Activated naive CD8-positive, alpha-beta T cell treated with anti-CD3 and anti-CD28 coated beads for 36 hours (primary cell): Measurements from ENCODE around the gene CACNG8. TPM values are rescaled to one million over a fixed set of nuclear protein-coding genes. Genes with fewer than 3 reads are reported as not detected.
"Not testable (repeated sequence)": the region's sequence is repeated elsewhere in the genome, so short reads cannot be mapped to it uniquely, and the experiment has no call there.

ENCODE experiments used
- DNase-seq: peaks from one replicate; pipeline ENCODE4 v3.0.0; 2021
- H3K27ac Mint-ChIP-seq: one replicate; pipeline ENCODE4 v1.8.0; 2022; ENCODE audit warnings: mild to moderate bottlenecking, moderate library complexity, mixed read lengths
- H3K27me3 Mint-ChIP-seq: one replicate; pipeline ENCODE4 v1.8.0; 2022; ENCODE audit warnings: mild to moderate bottlenecking, mixed read lengths
- H3K36me3 Mint-ChIP-seq: one replicate; pipeline ENCODE4 v1.8.0; 2021; ENCODE audit warnings: mild to moderate bottlenecking, mixed read lengths
- H3K4me1 Mint-ChIP-seq: one replicate; pipeline ENCODE4 v1.8.0; 2021; ENCODE audit warnings: mixed read lengths
- H3K4me3 Mint-ChIP-seq: one replicate; pipeline ENCODE4 v1.8.0; 2022; ENCODE audit warnings: mild to moderate bottlenecking, moderate library complexity, mixed read lengths
- H3K9me3 Mint-ChIP-seq: one replicate; pipeline ENCODE4 v1.8.0; 2022; ENCODE audit warnings: mixed read lengths
- total RNA-seq, 2 experiments: library from RNA; stranded (reverse); gene quantifications; one replicate each; pipeline ENCODE4 v1.2.3, GENCODE V29; 2021

CACNG8 gene
- total RNA-seq, 2 experiments from 2014 or later = not detected

GRCh38 chr19:54029301-54029700 lies 66.6 kb downstream of the CACNG8 start:
- no peak overlapping the region for H3K27ac Mint-ChIP-seq
- H3K27me3 Mint-ChIP-seq = peaks cover 59% of the 10 kb centered on the region
- no peaks in the 10 kb centered on the region for H3K36me3 Mint-ChIP-seq
- no peak for DNase-seq
- H3K9me3 Mint-ChIP-seq = no peaks in the 10 kb centered on the region
- H3K4me1 Mint-ChIP-seq = no peaks in the 10 kb centered on the region
- no peak overlapping the region for H3K4me3 Mint-ChIP-seq

GRCh38 chr19:54029930-54030490 lies 67.3 kb downstream of the CACNG8 start:
- Mint-ChIP-seq H3K27ac (no peak overlapping the region), H3K27me3 (peaks cover 59% of the 10 kb centered on the region), H3K9me3 (no peaks in the 10 kb centered on the region), H3K4me3 (no peak overlapping the region), H3K4me1 (no peaks in the 10 kb centered on the region), H3K36me3 (no peaks in the 10 kb centered on the region)
- DNase-seq = peak; percentile 38

- H3K4me3 Mint-ChIP-seq = no peak overlapping the region
- H3K9me3 Mint-ChIP-seq = no peaks in the 10 kb centered on the region
- no peaks in the 10 kb centered on the region for H3K4me1 Mint-ChIP-seq
- no peak for DNase-seq
- no peak overlapping the region for H3K27ac Mint-ChIP-seq
- no peaks in the 10 kb centered on the region for H3K36me3 Mint-ChIP-seq
- H3K27me3 Mint-ChIP-seq = peaks cover 62% of the 10 kb centered on the region
Measured at GRCh38 chr19:54030895-54031586, 68.3 kb downstream of the CACNG8 start.

- H3K27me3 Mint-ChIP-seq = peaks cover 36% of the 10 kb centered on the region
- no peak overlapping the region for H3K4me3 Mint-ChIP-seq
- no peak overlapping the region for H3K27ac Mint-ChIP-seq
- no peak for DNase-seq
- H3K36me3 Mint-ChIP-seq = no peaks in the 10 kb centered on the region
- no peaks in the 10 kb centered on the region for H3K4me1 Mint-ChIP-seq
- H3K9me3 Mint-ChIP-seq = no peaks in the 10 kb centered on the region
Measured at GRCh38 chr19:54035215-54036178, 72.8 kb downstream of the CACNG8 start.

- H3K9me3 Mint-ChIP-seq, DNase-seq, H3K27ac Mint-ChIP-seq, H3K36me3 Mint-ChIP-seq, H3K4me1 Mint-ChIP-seq, H3K4me3 Mint-ChIP-seq: not testable (repeated sequence)
- H3K27me3 Mint-ChIP-seq = peaks cover 26% of the 10 kb centered on the region
Measured at GRCh38 chr19:54036542-54036941, 73.8 kb downstream of the CACNG8 start.

Other genes with a start within 250 kb of the CACNG8 start
- gene NLRP12, start 138.6 kb upstream of the CACNG8 start, total RNA-seq = under 1 TPM; 0.06 TPM
- gene MYADM, start 95.1 kb upstream of the CACNG8 start, total RNA-seq = 10 to 100 TPM; 30.9 to 32.1 TPM
- gene PRKCG, start 80.7 kb upstream of the CACNG8 start, total RNA-seq = under 1 TPM in 1 of 2 experiments, not detected in 1; 0.35 TPM
- not detected for gene CACNG7, start 53.7 kb upstream of the CACNG8 start, total RNA-seq
- gene CACNG6, start 28.7 kb downstream of the CACNG8 start, total RNA-seq = not detected
- gene VSTM1, start 101.0 kb downstream of the CACNG8 start, total RNA-seq = not detected
- not detected for gene TARM1, start 118.4 kb downstream of the CACNG8 start, total RNA-seq
- under 1 TPM; 0.37 to 0.38 TPM for gene OSCAR, start 137.9 kb downstream of the CACNG8 start, total RNA-seq
- gene NDUFA3, start 139.9 kb downstream of the CACNG8 start, total RNA-seq = 10 to 100 TPM; 93.6 to 97.9 TPM
- 10 to 100 TPM; 33.3 to 38.5 TPM for gene TFPT, start 152.7 kb downstream of the CACNG8 start, total RNA-seq
- gene PRPF31, start 152.8 kb downstream of the CACNG8 start, total RNA-seq = 100 to 1,000 TPM; 120 to 124 TPM
- gene CNOT3, start 174.8 kb downstream of the CACNG8 start, total RNA-seq = 10 to 100 TPM; 59.0 to 62.1 TPM
- gene LENG1, start 196.8 kb downstream of the CACNG8 start, total RNA-seq = 1 to 10 TPM; 3.2 to 4.1 TPM
- not detected for gene TMC4, start 210.2 kb downstream of the CACNG8 start, total RNA-seq
- 10 to 100 TPM; 57.0 to 57.1 TPM for gene MBOAT7, start 226.6 kb downstream of the CACNG8 start, total RNA-seq
- gene TSEN34, start 228.4 kb downstream of the CACNG8 start, total RNA-seq = 10 to 100 TPM; 15.5 to 16.4 TPM
- 1,000 to 10,000 TPM; 1,783 to 1,787 TPM for gene RPS9, start 237.9 kb downstream of the CACNG8 start, total RNA-seq